Neuronal stem cell (in vitro differentiated cells): ENCODE measurements around the gene RMND5B.
A peak's percentile ranks its signal among the peaks of the same experiment; 100 is the strongest.

Source experiments
- DNase-seq: peaks from one replicate; pipeline ENCODE4 v3.0.0-alpha.2; 2013; ENCODE audit warnings: low spot score
- H2AFZ ChIP-seq: one replicate; pipeline ENCODE4 v1.6.1; 2013; ENCODE audit warnings: mild to moderate bottlenecking, low read length, inconsistent platforms
- H2AK5ac ChIP-seq: 2 replicates; pipeline ENCODE4 v1.6.1; 2013; ENCODE audit warnings: low read depth, mild to moderate bottlenecking, inconsistent platforms, low read length, moderate library complexity, mixed read lengths
- H2BK120ac ChIP-seq: 2 replicates; pipeline ENCODE4 v1.6.1; 2013; ENCODE audit warnings: low read depth, mild to moderate bottlenecking, inconsistent platforms, low read length, moderate library complexity, mixed read lengths
- H2BK12ac ChIP-seq: one replicate; pipeline ENCODE4 v1.6.1; 2013; ENCODE audit warnings: low read length, inconsistent platforms
- H2BK15ac ChIP-seq: 2 replicates; pipeline ENCODE4 v1.6.1; 2013; ENCODE audit warnings: mild to moderate bottlenecking, low read length, inconsistent platforms, mixed read lengths
- H2BK5ac ChIP-seq: one replicate; pipeline ENCODE4 v1.6.1; 2013; ENCODE audit warnings: inconsistent platforms, mild to moderate bottlenecking, low read length, moderate library complexity
- H3K14ac ChIP-seq: one replicate; pipeline ENCODE4 v1.6.1; 2013; ENCODE audit warnings: low read length, inconsistent platforms
- H3K18ac ChIP-seq: 2 replicates; pipeline ENCODE4 v1.6.1; 2013; ENCODE audit warnings: low read length, inconsistent platforms
- H3K23ac ChIP-seq: 2 replicates; pipeline ENCODE4 v1.6.1; 2013; ENCODE audit warnings: low read depth, mild to moderate bottlenecking, mixed read lengths, low read length, inconsistent platforms; ENCODE audit not compliant: poor library complexity
- H3K27ac ChIP-seq: replicated peaks from 3 replicates; pipeline ENCODE4 v1.5.1; 2013; ENCODE audit warnings: low read length, inconsistent platforms
- H3K27me3 ChIP-seq, 3 experiments: 2 replicates each; pipeline ENCODE4 v1.6.1; 2013; ENCODE audit warnings: low read length in 3 of 3, mild to moderate bottlenecking in 2 of 3, inconsistent platforms in 1 of 3, low read depth in 1 of 3, mixed read lengths in 1 of 3, moderate library complexity in 1 of 3; ENCODE audit not compliant: control insufficient read depth in 3 of 3, insufficient read depth in 3 of 3
- H3K36me3 ChIP-seq, 2 donors: replicated peaks in 1 of 2; 2 replicates each; pipeline ENCODE4 v1.6.1; 2013; ENCODE audit warnings: low read length in 2 of 2; ENCODE audit not compliant: control insufficient read depth in 2 of 2, insufficient read depth in 2 of 2
- H3K4ac ChIP-seq: 2 replicates; pipeline ENCODE4 v1.6.1; 2013; ENCODE audit warnings: inconsistent platforms, mild to moderate bottlenecking, low read length, moderate library complexity
- H3K4me1 ChIP-seq, 2 donors: 1 replicate in 1 of 2; 2 replicates in 1 of 2; pipeline ENCODE4 v1.6.1; 2013; ENCODE audit warnings: low read length in 2 of 2, low read depth in 1 of 2; ENCODE audit not compliant: control insufficient read depth in 2 of 2, insufficient read depth in 1 of 2
- H3K4me2 ChIP-seq: one replicate; pipeline ENCODE4 v1.6.1; 2013; ENCODE audit warnings: mild to moderate bottlenecking, low read length, inconsistent platforms; ENCODE audit not compliant: insufficient read depth, poor library complexity, severe bottlenecking
- H3K4me3 ChIP-seq, 2 donors: 2 replicates each; pipeline ENCODE4 v1.5.1; 2013; ENCODE audit warnings: low read length in 2 of 2, mild to moderate bottlenecking in 2 of 2, inconsistent platforms in 1 of 2, moderate library complexity in 1 of 2
- H3K79me1 ChIP-seq: one replicate; pipeline ENCODE4 v1.6.1; 2013; ENCODE audit warnings: low read depth, mild to moderate bottlenecking, inconsistent platforms, low read length, moderate library complexity
- H3K9ac ChIP-seq: one replicate; pipeline ENCODE4 v1.6.1; 2013; ENCODE audit warnings: mild to moderate bottlenecking, low read depth, low read length, inconsistent platforms; ENCODE audit not compliant: poor library complexity
- H3K9me3 ChIP-seq, 2 donors: replicated peaks in 1 of 2; 2 replicates each; pipeline versions ENCODE3 to v1.6.1; 2013; ENCODE audit warnings: low read length in 2 of 2, mild to moderate bottlenecking in 2 of 2, inconsistent platforms in 1 of 2, low read depth in 1 of 2, mixed read lengths in 1 of 2, moderate library complexity in 1 of 2; ENCODE audit not compliant: control insufficient read depth in 2 of 2, insufficient read depth in 1 of 2
- H4K8ac ChIP-seq: one replicate; pipeline ENCODE4 v1.6.1; 2013; ENCODE audit warnings: low read depth, mild to moderate bottlenecking, inconsistent platforms, low read length, moderate library complexity
- H4K91ac ChIP-seq: one replicate; pipeline ENCODE4 v1.6.1; 2013; ENCODE audit warnings: low read length, low read depth, mild to moderate bottlenecking, inconsistent platforms; ENCODE audit not compliant: poor library complexity
- WGBS, 2 donors: extraction: QIAGEN DNeasy Blood & Tissue Kit; methylation state at CpG; one replicate each; pipeline ENCODE4 v1.1.7; 2013; ENCODE audit warnings: missing lambda C conversion rate in 2 of 2, mixed read lengths in 1 of 2; ENCODE audit not compliant: insufficient read length in 2 of 2, insufficient replicate concordance in 1 of 2; ENCODE audit errors: extremely low coverage in 2 of 2; 5-methylcytosine and 5-hydroxymethylcytosine counted together

Gene RMND5B

DNA sequence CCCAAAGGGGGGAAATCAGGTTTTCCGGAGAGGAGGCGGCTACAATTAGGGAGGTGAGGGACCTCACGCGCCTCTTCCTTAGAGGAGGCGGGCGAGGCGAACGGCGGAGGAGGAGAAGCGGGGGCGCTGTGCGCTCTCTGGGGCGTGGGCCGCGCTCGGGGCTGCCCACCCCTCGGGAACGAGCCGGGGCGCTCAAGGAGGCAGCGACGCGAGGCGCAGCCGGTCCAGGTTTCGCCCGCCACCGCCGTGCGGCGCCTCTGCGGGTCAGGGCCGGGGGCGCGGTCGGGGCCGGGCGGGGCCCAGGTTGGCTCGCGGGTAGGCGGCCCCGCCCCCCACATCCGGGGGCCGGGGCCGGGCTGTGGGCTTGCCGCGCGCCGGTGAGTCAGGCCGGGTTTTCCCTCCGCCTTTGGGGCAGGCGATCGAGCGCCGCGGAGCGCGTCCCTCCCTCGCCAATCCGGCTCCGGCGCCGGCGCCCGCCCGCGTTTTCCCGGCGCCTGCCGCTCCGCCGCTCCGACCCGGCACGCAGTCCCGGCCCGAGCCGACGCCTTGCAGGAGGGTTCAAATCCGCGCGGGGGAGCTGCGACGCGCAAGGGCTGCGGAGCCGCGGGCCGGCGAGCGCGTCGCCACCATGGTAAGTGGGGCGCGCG is 17.6 kb upstream of the RMND5B start, which contains the start of gene N4BP3:
Gene N4BP3, plus strand, starts transcription at position 392 of the 647 bp plus-strand sequence. CDS start 6,052 bp downstream, outside the sequence.
- peak within 1 kb of the TSS; percentile 87 to 90 for H3K4me3 ChIP-seq
- H3K23ac ChIP-seq, result peak within 1 kb of the TSS; percentile 89
- H3K18ac ChIP-seq, result peak within 1 kb of the TSS; percentile 96
- H3K27me3 ChIP-seq, result no peaks in the 10 kb centered on the region
- H2BK5ac ChIP-seq, result peak within 1 kb of the TSS; percentile 35
- H2AK5ac ChIP-seq, result peak within 1 kb of the TSS; percentile 85
- peak within 1 kb of the TSS; percentile 77 for H2BK120ac ChIP-seq
- H3K9ac ChIP-seq, result peak within 1 kb of the TSS; percentile 90
- no peak within 1 kb of the TSS for H2BK12ac ChIP-seq
- peak; percentile 77 for DNase-seq
- peak within 1 kb of the TSS; percentile 97 for H2AFZ ChIP-seq
- H3K36me3 ChIP-seq, result no peaks in the 10 kb centered on the region
- H3K14ac ChIP-seq, result peak within 1 kb of the TSS; percentile 56
- peak within 1 kb of the TSS; percentile 85 for H3K4me2 ChIP-seq
- H3K4ac ChIP-seq, result peak within 1 kb of the TSS; percentile 47
- H3K9me3 ChIP-seq, result peaks cover 2 to 7% of the 10 kb centered on the region in 2 donors
- peak within 1 kb of the TSS; percentile 96 for H2BK15ac ChIP-seq
- H3K79me1 ChIP-seq, result peaks cover 2% of the 10 kb centered on the region
- no peak within 1 kb of the TSS for H3K27ac ChIP-seq
- peak within 1 kb of the TSS; percentile 93 for H4K91ac ChIP-seq
- no CpG with 5 or more reads among the region's 96 CpGs for WGBS, 2 donors
- peaks cover 24 to 35% of the 10 kb centered on the region in 2 donors for H3K4me1 ChIP-seq
- H4K8ac ChIP-seq, result no peak within 1 kb of the TSS

DNA sequence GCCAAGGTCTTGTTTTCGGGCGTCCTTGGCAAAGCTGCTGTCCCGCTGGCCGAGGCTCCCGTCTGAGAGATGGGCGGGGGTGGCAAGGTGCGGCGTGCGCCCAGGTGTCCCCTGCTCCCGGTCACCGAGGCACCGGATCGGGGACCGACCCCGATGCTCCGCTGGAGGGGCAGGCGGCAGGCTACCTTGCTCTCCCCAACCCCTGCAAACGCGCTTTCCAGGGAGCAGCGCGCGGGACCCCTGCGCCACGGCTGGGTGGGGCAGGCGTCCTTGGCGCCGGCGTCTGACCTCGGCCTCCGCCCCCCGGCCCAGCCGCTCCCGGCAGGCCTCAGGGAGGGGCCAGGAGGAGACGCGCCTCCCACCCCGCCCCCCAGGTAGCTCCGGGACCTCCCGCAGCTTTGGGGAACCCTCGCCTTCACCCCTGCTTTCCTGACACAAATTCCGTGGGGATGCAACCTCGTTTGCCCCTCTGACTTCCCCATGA is 16.9 kb upstream of the RMND5B start:
- H3K79me1 ChIP-seq, result peaks cover 2% of the 10 kb centered on the region
- WGBS, 2 donors, result no CpG with 5 or more reads among the region's 41 CpGs
- no peak overlapping the region for H4K8ac ChIP-seq
- peak overlapping the region; percentile 77 for H2BK120ac ChIP-seq
- no peak overlapping the region for H2BK12ac ChIP-seq
- peak overlapping the region; percentile 80 for H3K9ac ChIP-seq
- peak overlapping the region; percentile 56 for H3K14ac ChIP-seq
- H2AFZ ChIP-seq, result peak overlapping the region; percentile 97
- peak overlapping the region; percentile 32 for H2AK5ac ChIP-seq
- H3K23ac ChIP-seq, result peak overlapping the region; percentile 46
- peaks cover 2 to 7% of the 10 kb centered on the region in 2 donors for H3K9me3 ChIP-seq
- peak overlapping the region; percentile 87 to 90 for H3K4me3 ChIP-seq
- peak overlapping the region; percentile 91 for H2BK15ac ChIP-seq
- no peaks in the 10 kb centered on the region for H3K27me3 ChIP-seq
- H3K4ac ChIP-seq, result no peak overlapping the region
- peak overlapping the region; percentile 20 for H2BK5ac ChIP-seq
- DNase-seq, result no peak
- H3K18ac ChIP-seq, result peak overlapping the region; percentile 96
- H3K4me2 ChIP-seq, result peak overlapping the region; percentile 85
- H3K27ac ChIP-seq, result no peak overlapping the region
- peaks cover 24 to 36% of the 10 kb centered on the region in 2 donors for H3K4me1 ChIP-seq
- no peaks in the 10 kb centered on the region for H3K36me3 ChIP-seq
- peak overlapping the region; percentile 93 for H4K91ac ChIP-seq

DNA sequence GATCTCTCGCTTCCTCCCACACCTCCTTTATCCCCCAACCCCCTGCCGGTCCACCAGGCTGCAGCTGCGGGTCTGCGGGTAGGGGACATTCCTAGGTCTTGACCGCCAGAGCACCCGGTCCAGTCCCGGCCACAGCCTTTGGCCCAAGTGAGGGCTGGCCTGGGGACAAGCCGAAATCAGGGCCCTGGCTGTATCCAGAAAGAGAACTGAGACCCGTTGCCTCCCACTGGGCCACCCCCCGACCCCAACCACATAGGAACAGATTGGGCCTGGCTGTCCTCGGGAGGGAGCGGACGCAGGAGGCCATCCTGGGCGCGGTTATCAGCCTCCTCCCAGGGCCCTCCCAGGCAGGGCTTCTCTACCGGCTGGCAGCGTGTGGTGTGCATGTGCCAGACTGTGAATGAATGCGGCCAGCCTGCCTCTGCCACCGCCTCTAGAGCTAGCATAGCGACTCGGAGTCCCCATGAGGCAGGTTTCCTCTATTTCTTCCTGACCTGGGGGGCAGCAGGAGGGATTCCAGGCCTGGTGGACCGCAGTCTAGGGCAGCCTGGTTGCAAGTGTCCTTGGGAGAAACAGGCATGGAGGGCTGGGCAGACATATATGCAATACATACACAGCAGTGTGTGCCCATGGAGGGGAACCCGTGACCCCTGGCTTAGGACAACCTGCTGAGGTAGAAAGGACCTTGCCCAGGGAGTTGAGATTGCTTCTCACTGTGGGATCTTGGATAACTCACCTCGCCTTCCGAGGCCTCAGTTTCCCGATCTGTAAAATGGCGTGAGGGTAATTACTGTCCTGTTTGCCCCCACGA is 16.3 kb upstream of the RMND5B start:
- peak overlapping the region; percentile 97 for H2AFZ ChIP-seq
- peaks cover 2% of the 10 kb centered on the region for H3K79me1 ChIP-seq
- H3K14ac ChIP-seq, result peak overlapping the region; percentile 79
- H3K9ac ChIP-seq, result peak overlapping the region; percentile 81
- peak overlapping the region; percentile 46 for H3K23ac ChIP-seq
- peak overlapping the region; percentile 38 for H4K91ac ChIP-seq
- H3K27me3 ChIP-seq, result no peaks in the 10 kb centered on the region
- no peaks in the 10 kb centered on the region for H3K36me3 ChIP-seq
- peak overlapping the region; percentile 20 for H3K27ac ChIP-seq
- peaks cover 24 to 36% of the 10 kb centered on the region in 2 donors for H3K4me1 ChIP-seq
- H3K4me3 ChIP-seq, result peak overlapping the region; percentile 87 to 90
- no CpG with 5 or more reads among the region's 28 CpGs for WGBS, 2 donors
- H3K18ac ChIP-seq, result peak overlapping the region; percentile 96
- H3K9me3 ChIP-seq, result peaks cover 2 to 7% of the 10 kb centered on the region in 2 donors
- peak overlapping the region; percentile 91 for H2BK12ac ChIP-seq
- DNase-seq, result peak; percentile 40
- H4K8ac ChIP-seq, result no peak overlapping the region
- peak overlapping the region; percentile 77 for H2BK120ac ChIP-seq
- peak overlapping the region; percentile 96 for H2BK15ac ChIP-seq
- peak overlapping the region; percentile 47 for H3K4ac ChIP-seq
- peak overlapping the region; percentile 85 for H2AK5ac ChIP-seq
- H2BK5ac ChIP-seq, result peak overlapping the region; percentile 35
- H3K4me2 ChIP-seq, result peak overlapping the region; percentile 85
